ENCODE measurements around the gene GPR139. TPM values are rescaled to one million over a fixed set of nuclear protein-coding genes. Genes with fewer than 3 reads are reported as not detected.

The GPR139 gene
- total RNA-seq, 6 donors from 2014 or later = not detected

GRCh38 chr16:20104563-20105183, 31.0 kb upstream of the GPR139 start:
- TF ChIP-seq POLR2A (IDR thresholded peaks at IDR 0.05) (no peak), CTCF (IDR thresholded peaks at IDR 0.05) (no peak), EP300 (IDR thresholded peaks at IDR 0.05) (no peak), POLR2AphosphoS5 (IDR thresholded peaks at IDR 0.05) (no peak)

GRCh38 chr16:20102521-20102920, 28.8 kb upstream of the GPR139 start:
- H3K36me3 ChIP-seq = no peaks in the 10 kb centered on the region
- 57 to 72% methylated on average over 1 of the region's 1 CpG for WGBS, 2 donors
- H3K4me3 ChIP-seq = no peak overlapping the region
- no peaks in the 10 kb centered on the region for H3K9me3 ChIP-seq
- H3K27ac ChIP-seq = no peak overlapping the region
- TF ChIP-seq EP300 (IDR thresholded peaks at IDR 0.05) (no peak), CTCF (IDR thresholded peaks at IDR 0.05) (no peak), POLR2A (IDR thresholded peaks at IDR 0.05) (no peak), POLR2AphosphoS5 (IDR thresholded peaks at IDR 0.05) (no peak)
- H3K4me1 ChIP-seq = no peaks in the 10 kb centered on the region
- DNase-seq (no peak), ATAC-seq (ENCODE audit: low FRiP score in 2 of 2) (no peak)
- H3K27me3 ChIP-seq = no peaks in the 10 kb centered on the region

More at GRCh38 chr16:20104563-20105183, 31.0 kb upstream of the GPR139 start:
- Histone ChIP-seq H3K4me3 (no peak overlapping the region), H3K4me1 (no peaks in the 10 kb centered on the region), H3K36me3 (no peaks in the 10 kb centered on the region), H3K27me3 (no peaks in the 10 kb centered on the region), H3K27ac (no peak overlapping the region), H3K9me3 (no peaks in the 10 kb centered on the region)
- DNase-seq = no peak
- ATAC-seq (ENCODE audit: low FRiP score in 2 of 2) = no peak
- 68 to 69% methylated on average over 4 of the region's 4 CpGs for WGBS, 2 donors

- 72 to 74% methylated on average over 2 of the region's 2 CpGs for WGBS, 2 donors
- DNase-seq = no peak
- TF ChIP-seq POLR2A (IDR thresholded peaks at IDR 0.05) (no peak), EP300 (IDR thresholded peaks at IDR 0.05) (no peak), CTCF (IDR thresholded peaks at IDR 0.05) (no peak), POLR2AphosphoS5 (IDR thresholded peaks at IDR 0.05) (no peak)
- no peak overlapping the region for H3K27ac ChIP-seq
- H3K4me3 ChIP-seq = no peak overlapping the region
- no peaks in the 10 kb centered on the region for H3K9me3 ChIP-seq
- no peaks in the 10 kb centered on the region for H3K27me3 ChIP-seq
- H3K4me1 ChIP-seq = no peaks in the 10 kb centered on the region
- H3K36me3 ChIP-seq = no peaks in the 10 kb centered on the region
- no peak for ATAC-seq (ENCODE audit: low FRiP score in 2 of 2)
Observed at GRCh38 chr16:20102021-20102420, 28.3 kb upstream of the GPR139 start.

- WGBS, 2 donors = 64 to 70% methylated on average over 4 of the region's 4 CpGs
Observed at GRCh38 chr16:20099375-20099774, 25.7 kb upstream of the GPR139 start.

More at GRCh38 chr16:20099375-20099774, 25.7 kb upstream of the GPR139 start:
- no peak overlapping the region for H3K4me3 ChIP-seq
- no peak for TF ChIP-seq POLR2AphosphoS5 (IDR thresholded peaks at IDR 0.05)
- no peak for TF ChIP-seq POLR2A (IDR thresholded peaks at IDR 0.05)
- no peak for TF ChIP-seq EP300 (IDR thresholded peaks at IDR 0.05)
- TF ChIP-seq CTCF (IDR thresholded peaks at IDR 0.05) = no peak
- H3K9me3 ChIP-seq = no peaks in the 10 kb centered on the region
- ATAC-seq (ENCODE audit: low FRiP score in 2 of 2) = no peak
- H3K36me3 ChIP-seq = no peaks in the 10 kb centered on the region
- DNase-seq = no peak
- H3K4me1 ChIP-seq = no peaks in the 10 kb centered on the region
- H3K27ac ChIP-seq = no peak overlapping the region
- no peaks in the 10 kb centered on the region for H3K27me3 ChIP-seq
